Mammary epithelial cell (primary cell): ENCODE data around the gene EPHA3.

Source experiments
- EZH2 ChIP-seq: IDR thresholded peaks from 2 replicates; pipeline ENCODE4 v1.6.1; 2012; ENCODE audit warnings: low read length, inconsistent platforms, borderline replicate concordance
- TF ChIP-seq, protein P1 (sequence below), 2 donors: IDR thresholded peaks in 1 of 2; conservative IDR thresholded peaks in 1 of 2; 2 replicates each; pipeline ENCODE4 v1.5.1; 2011 to 2012; ENCODE audit warnings: inconsistent platforms in 2 of 2, low read length in 2 of 2, mild to moderate bottlenecking in 2 of 2, control low read depth in 1 of 2, low read depth in 1 of 2; ENCODE audit not compliant: insufficient read depth in 1 of 2; ENCODE audit errors: extremely low read depth in 1 of 2

- TF ChIP-seq, protein P1, sequence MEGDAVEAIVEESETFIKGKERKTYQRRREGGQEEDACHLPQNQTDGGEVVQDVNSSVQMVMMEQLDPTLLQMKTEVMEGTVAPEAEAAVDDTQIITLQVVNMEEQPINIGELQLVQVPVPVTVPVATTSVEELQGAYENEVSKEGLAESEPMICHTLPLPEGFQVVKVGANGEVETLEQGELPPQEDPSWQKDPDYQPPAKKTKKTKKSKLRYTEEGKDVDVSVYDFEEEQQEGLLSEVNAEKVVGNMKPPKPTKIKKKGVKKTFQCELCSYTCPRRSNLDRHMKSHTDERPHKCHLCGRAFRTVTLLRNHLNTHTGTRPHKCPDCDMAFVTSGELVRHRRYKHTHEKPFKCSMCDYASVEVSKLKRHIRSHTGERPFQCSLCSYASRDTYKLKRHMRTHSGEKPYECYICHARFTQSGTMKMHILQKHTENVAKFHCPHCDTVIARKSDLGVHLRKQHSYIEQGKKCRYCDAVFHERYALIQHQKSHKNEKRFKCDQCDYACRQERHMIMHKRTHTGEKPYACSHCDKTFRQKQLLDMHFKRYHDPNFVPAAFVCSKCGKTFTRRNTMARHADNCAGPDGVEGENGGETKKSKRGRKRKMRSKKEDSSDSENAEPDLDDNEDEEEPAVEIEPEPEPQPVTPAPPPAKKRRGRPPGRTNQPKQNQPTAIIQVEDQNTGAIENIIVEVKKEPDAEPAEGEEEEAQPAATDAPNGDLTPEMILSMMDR (conservative IDR thresholded peaks at IDR 0.05 in 1 of 2, IDR thresholded peaks at IDR 0.05 in 1 of 2; ENCODE audit: extremely low read depth in 1 of 2, insufficient read depth in 1 of 2, low read depth in 1 of 2, low read length in 2 of 2), result no peak
- TF ChIP-seq EZH2, result no peak
These were observed 228.3 kb downstream of the EPHA3 start for GRCh38 chr3:89335693-89336092.
